Measurements from ENCODE around the gene PRDM15.
A peak's percentile ranks its signal among the peaks of the same experiment; 100 is the strongest.

Gene PRDM15

GRCh38 chr21:41869771-41870170, 9.4 kb downstream of the PRDM15 start:
- ChIA-PET CTCF (no interaction called here), POLR2A (ENCODE audit: low non-redundant PET) (no interaction called here)
- 0 out of 2 replicates have a peak overlapping the region, but pooled peaks have one; percentile 2 for H3K27ac ChIP-seq
- no peak for TF ChIP-seq CTCF (conservative IDR thresholded peaks at IDR 0.05; ENCODE audit: low read depth)
- DNase-seq (ENCODE audit: low spot score) = no peak

DNA sequence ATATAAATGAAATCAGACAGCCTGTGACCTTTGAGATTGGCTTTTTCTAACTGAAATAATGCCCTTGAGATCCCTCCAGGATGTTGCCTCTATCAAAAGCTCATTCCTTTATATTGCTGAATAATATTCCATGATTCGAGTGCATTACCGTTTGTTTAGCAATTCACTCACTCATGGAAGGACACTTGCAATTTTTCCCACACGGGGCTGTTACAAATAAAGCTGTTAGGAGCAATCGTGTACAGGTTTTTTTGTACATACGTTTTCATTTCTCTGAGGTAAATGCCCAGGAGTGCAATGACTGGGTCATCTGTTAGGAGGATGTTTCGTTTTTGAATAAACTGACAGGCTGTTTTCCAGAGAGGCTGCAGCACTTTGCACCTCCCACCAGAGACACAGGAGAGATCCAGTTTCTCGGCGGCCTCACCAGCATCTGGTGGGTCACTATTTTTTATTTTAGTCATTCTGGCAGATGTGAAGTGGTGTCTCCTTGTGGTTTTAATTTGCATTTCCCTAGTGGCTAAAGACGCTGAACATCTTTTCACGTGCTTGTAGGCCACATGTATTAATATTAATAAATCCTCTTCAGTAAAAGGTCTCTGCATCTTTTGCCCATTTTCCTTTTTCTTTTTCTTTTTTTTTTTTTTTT, 11.0 kb downstream of the PRDM15 start:
- TF ChIP-seq CTCF (conservative IDR thresholded peaks at IDR 0.05; ENCODE audit: low read depth) = no peak
- no peak for DNase-seq (ENCODE audit: low spot score)
- ChIA-PET CTCF (interaction anchor here (0.8 kb wide), 1 partner anchor 50 kb away, joined by 3 read pairs; no protein-coding TSS in a partner anchor), POLR2A (ENCODE audit: low non-redundant PET) (no interaction called here)
- H3K27ac ChIP-seq = no peak overlapping the region

GRCh38 chr21:41867313-41867712, 11.8 kb downstream of the PRDM15 start:
- POLR2A ChIA-PET (ENCODE audit: low non-redundant PET) = no interaction called here

GRCh38 chr21:41866274-41866809, 12.8 kb downstream of the PRDM15 start:
- 0 out of 2 replicates have a peak overlapping the region, but pooled peaks have one; percentile 0 for H3K27ac ChIP-seq
- ChIA-PET POLR2A (ENCODE audit: low non-redundant PET) (no interaction called here), CTCF (no interaction called here)
- TF ChIP-seq CTCF (conservative IDR thresholded peaks at IDR 0.05; ENCODE audit: low read depth) = no peak
- DNase-seq (ENCODE audit: low spot score) = no peak

More at GRCh38 chr21:41867313-41867712, 11.8 kb downstream of the PRDM15 start:
- no peak for DNase-seq (ENCODE audit: low spot score)
- CTCF ChIA-PET = interaction anchor here (0.8 kb wide), 1 partner anchor 51 kb away, joined by 3 read pairs; no protein-coding TSS in a partner anchor
- H3K27ac ChIP-seq = 0 out of 2 replicates have a peak overlapping the region, but pooled peaks have one; percentile 0
- TF ChIP-seq CTCF (conservative IDR thresholded peaks at IDR 0.05; ENCODE audit: low read depth) = no peak

DNA sequence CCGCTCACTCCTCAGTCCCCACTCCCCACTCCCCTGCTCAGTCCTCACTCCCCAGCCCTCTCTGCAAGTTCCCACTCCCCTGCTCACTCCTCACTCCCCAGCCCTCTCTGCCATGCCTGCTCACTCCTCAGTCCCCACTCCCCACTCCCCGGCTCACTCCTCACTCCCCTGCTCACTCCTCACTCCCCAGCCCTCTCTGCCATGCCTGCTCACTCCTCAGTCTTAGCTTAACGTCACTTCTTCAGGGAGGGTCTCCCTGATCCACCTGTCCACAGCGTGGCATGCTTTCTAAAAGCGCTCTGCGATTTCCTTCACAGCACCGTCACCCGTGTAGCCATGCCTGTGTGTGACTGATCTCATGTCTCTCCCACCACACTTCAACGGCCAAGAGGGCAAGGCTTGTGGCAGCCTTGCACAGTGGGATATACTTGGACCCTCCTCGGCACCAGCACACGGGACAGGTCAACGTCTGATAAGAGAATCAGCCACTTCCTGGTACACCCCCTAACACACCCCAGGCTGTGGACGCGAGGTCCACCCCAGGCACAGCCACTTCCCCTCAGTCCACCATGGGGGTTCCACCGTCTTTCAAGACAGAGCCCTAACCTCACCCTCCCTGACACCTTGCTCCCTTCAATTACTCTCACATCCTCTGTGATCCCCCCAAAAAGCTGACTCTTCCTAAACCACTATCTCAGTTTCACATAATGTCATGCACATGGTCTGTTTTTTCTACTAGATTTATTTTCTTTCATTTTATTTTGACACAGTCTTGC, 14.0 kb downstream of the PRDM15 start:
- DNase-seq (ENCODE audit: low spot score) = no peak
- H3K27ac ChIP-seq = peak overlapping the region; percentile 40; the same call in 1 of the 2 replicates
- CTCF ChIA-PET = interaction anchor here (0.6 kb wide), 1 partner anchor 10 kb away, joined by 3 read pairs; no protein-coding TSS in a partner anchor
- TF ChIP-seq CTCF (conservative IDR thresholded peaks at IDR 0.05; ENCODE audit: low read depth) = no peak
- POLR2A ChIA-PET (ENCODE audit: low non-redundant PET) = no interaction called here

GRCh38 chr21:41864311-41865001, 14.7 kb downstream of the PRDM15 start:
- CTCF ChIA-PET = interaction anchor here (0.5 kb wide), 1 partner anchor 15 kb away, joined by 3 read pairs; no protein-coding TSS in a partner anchor
- POLR2A ChIA-PET (ENCODE audit: low non-redundant PET) = no interaction called here
- no peak for DNase-seq (ENCODE audit: low spot score)
- no peak for TF ChIP-seq CTCF (conservative IDR thresholded peaks at IDR 0.05; ENCODE audit: low read depth)
- H3K27ac ChIP-seq = peak overlapping the region; percentile 40

Measured in RWPE1 (cell line).